HG03135 (cell line): ENCODE results near the gene UQCC5.

Experiments
- ATAC-seq: cut with Tn5 transposase; IDR thresholded peaks from one replicate; pipeline ENCODE4 v1.9.1; 2021; ENCODE audit warnings: mild to moderate bottlenecking, moderate library complexity; ENCODE audit not compliant: unreplicated experiment

The UQCC5 gene

DNA sequence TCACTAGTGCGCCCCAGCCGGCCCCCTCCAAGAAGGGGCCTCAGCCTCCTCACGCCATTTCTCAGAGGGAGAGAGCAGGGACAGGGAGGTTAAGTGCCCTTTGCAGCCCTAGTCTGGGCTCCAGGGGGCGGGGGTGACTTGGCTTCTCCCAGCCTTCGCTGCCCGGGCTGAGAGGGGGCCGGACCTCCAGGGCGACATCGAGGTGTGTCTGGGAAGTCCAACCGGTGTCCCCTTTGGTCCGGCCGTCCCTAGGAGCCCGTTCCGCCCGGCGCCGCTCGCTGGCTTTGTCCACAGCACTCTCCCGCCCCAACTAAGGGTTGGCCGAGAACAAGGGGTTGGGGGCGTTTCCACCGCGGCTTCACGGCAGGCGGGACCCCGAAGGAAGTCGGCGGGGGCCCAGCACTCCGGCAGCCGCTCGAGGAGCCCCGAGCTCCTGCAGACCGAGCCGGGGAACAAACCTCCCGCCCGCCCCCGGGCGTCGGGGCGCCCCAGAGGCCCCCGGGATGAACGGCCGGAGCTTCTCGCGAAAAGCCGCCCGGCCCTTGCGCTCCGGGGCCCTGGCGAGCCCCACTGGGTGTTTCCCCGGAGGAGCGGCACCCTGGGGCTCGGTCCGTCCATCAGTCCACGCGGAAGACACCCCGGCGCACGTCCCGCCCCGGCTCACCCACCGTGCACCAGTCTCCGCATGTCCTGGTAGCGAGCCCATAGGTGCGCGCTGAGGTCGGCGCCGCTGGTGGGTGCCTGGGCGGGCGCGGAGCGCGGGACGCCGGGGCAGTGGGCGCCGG is 3.4 kb upstream of the UQCC5 start:
- ATAC-seq = no peak

- ATAC-seq = peak; percentile 35
Observed at GRCh38 chr3:52533623-52534280, 2.7 kb upstream of the UQCC5 start, which contains the start of gene NT5DC2. NT5DC2 (minus strand) TSS chr3:52533857; CDS start chr3:52533737, 120 bp downstream.

DNA sequence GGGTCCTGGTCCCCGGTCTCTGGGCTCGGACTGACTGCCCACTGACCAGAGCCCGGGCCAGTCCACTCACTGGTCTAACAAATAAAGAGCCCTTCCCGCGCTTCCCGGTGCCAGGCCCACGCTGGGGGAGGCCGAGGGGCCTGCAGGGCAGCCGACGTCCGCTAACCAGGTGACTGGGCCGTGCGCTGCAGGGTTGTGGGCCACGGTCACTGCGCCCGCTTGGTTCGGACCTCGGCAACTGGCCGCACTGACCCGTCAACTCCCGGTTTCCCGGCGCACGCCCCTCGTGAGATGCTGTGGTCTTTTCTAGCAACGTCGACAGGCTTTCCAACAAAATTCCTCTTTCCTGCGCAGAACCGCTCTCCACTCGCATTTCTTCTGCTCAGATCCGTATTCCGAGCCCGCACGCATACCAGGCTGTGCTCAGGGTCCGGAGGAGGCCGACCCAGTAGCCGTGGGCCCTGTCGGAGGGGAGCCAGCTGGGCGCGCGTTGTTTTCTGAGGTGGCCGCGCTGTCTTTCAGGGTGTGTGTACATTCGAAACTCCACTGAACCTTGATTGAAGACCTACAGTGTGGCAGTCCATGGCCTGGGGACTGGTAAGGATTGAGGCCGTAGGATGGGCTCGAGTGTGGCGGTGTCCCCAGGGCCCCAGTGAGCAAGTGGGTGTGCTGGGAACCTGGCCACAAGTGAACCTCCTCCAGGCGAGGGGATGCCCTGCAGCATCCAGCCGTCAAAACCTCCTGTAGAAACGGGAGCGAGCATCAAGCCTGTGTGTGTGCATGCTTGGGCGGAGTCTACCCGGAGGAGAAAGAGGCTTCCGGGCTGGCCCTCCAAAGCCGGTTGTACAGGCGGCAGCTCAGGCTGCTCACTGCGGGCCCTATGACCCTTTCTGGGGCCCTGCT is 1.9 kb upstream of the UQCC5 start:
- no peak for ATAC-seq

GRCh38 chr3:52535411-52536111 is 844 bp upstream of the UQCC5 start:
- no peak for ATAC-seq

- no peak for ATAC-seq
Observed at GRCh38 chr3:52536112-52536368, 365 bp upstream of the UQCC5 start.

DNA sequence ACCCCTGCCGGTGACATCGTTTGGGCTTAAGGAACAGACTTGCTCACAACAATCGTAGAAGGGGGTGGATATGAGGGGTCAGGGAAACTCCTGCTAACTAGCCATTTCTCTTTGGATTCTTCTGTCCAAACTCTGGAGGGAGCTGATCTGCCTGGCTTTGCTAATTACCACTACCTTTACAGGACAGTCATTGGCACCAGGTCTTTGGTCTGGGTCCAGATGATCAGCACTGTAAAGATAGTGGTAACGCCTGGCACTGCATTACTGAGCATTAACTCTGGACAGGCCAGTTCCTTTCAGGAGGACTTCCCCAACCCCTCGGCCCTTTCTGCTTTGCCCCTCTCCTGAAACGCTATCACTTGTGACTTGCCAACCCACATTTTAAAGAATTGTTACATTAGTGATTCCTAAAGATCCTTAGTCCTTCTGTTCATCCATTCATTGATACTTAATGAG is 788 bp downstream of the UQCC5 start:
- ATAC-seq = no peak

DNA sequence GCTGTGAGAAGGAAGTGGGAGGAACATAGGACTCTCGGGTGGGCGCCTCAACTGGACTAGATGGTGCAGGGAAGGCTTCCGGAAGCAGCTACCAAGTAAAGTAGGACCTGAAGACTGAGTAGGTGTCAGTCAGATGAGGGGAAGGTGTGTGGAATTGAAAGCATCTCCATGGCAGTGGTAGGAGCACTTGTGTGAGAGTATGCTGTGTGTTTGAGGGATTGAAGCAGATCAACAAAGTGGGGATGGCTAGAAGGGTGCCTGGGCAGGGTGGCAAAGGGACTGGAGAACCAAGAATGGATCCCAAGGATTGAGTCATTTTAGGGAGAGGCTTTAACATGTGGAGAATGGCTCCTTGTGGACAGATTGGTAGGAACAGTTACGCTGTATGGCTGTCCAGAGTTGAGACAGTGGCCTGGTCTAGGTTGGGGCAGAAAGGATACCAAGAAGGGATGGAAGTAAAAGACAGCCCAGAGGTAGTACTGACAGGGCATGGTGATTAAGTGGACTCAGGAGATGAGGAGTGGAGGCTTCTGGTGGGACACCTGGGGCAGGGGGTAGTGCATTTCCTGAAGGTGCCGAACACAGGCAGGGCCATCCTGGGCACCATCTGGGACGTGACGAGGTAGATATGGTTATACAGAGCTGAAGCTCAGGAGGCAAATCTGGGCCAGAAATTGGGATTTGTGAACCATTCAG is 1.5 kb downstream of the UQCC5 start:
- no peak for ATAC-seq

DNA sequence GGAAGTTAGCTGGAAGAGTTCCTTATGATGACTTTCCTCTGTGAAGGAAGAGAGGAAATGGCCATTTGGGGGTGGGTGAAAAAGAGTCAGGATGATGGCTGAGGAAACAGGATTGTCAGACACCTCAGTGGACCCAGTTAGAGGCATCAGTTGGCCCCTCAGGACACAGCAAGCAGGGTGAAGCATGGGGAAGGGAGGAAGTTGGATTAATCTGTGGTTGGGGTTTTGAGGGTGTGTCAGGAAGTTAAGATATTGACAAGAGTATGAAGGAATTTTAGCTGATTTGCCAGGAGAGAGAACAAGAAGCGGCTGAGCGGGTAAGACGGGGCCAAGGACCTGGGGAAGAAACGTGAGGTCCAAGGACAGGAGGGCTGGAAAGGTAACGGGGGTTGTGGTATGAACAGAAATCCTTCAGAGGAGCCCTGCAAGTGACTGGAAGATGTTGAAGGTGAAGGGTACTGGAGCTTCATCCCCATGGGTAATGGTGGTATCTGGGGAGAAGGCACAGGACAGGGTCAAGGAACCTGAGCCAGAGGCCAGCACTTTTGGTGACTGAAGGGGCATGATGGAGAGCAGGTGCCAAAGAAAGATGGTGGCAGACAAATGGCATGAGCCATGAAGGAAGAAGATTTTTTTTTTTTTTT is 2.7 kb downstream of the UQCC5 start:
- ATAC-seq = no peak

- ATAC-seq = no peak
Observed at GRCh38 chr3:52541050-52541449, 4.6 kb downstream of the UQCC5 start.

DNA sequence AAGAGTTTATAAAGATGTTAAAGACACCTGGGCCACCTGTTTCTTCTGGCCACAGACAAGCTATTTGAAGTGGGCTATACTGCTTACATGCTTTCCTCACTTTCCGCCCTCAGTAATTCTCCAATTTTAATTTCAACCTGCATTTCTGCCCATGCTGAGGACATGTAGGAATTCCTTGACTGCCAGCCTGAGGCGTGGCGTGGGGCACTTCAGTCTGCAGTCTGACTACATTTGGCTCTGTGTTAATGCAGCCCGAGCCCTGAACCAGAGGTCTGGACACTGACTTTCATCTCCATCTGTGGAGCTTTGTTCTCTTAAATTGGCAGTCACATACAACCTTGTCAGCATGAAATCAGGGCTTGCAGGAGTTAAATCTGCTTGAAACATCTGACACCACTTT is 8.5 kb downstream of the UQCC5 start:
- ATAC-seq = no peak

GRCh38 chr3:52546111-52546901 is 9.9 kb downstream of the UQCC5 start:
- ATAC-seq = no peak

DNA sequence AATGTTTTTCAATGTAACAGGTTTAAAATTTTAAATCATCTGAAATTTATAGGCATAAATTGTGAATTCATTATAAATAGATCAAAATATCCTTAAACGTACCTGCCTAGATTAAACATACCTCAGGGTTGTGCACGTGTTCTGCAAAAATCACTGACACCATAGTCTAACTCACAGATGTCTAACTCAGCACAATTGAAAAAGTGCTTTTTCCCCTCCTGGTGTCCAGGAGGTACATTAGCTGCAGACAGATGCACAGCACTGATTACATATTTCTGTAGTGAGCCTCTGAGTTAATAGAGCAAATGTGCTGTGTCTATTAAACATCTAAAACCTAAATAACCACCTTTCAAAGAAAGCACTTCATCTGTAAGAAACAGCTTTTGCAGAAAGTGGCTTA is 10.7 kb downstream of the UQCC5 start:
- ATAC-seq = no peak

GRCh38 chr3:52551118-52551517 is 14.7 kb downstream of the UQCC5 start:
- ATAC-seq = no peak

- no peak for ATAC-seq
Observed at GRCh38 chr3:52552089-52552488, 15.7 kb downstream of the UQCC5 start.

GRCh38 chr3:52554026-52554755 is 17.8 kb downstream of the UQCC5 start:
- no peak for ATAC-seq

- no peak for ATAC-seq
Observed at GRCh38 chr3:52555056-52555455, 18.7 kb downstream of the UQCC5 start.

- no peak for ATAC-seq
Observed at GRCh38 chr3:52557011-52557960, 20.9 kb downstream of the UQCC5 start.
